Loucy (cell line): ENCODE results near the gene ERCC4.

Source experiments
- H2AFZ ChIP-seq: fragments of 200-600 bp; sonication (generic); 2 replicates; pipeline ENCODE4 v1.6.0; 2016; ENCODE audit warnings: antibody characterized with exemption, mild to moderate bottlenecking, low read length, moderate library complexity
- H3F3A ChIP-seq: fragments of 200-600 bp; 2 replicates; pipeline ENCODE4 v1.6.0; 2016; ENCODE audit warnings: antibody characterized with exemption, low read depth, mild to moderate bottlenecking
- H3K27me3 ChIP-seq: fragments of 200-600 bp; sonication (generic); 2 replicates; pipeline ENCODE4 v1.6.1; 2014; ENCODE audit warnings: low read length, mild to moderate bottlenecking; ENCODE audit not compliant: insufficient read depth, poor library complexity, severe bottlenecking
- H3K36me3 ChIP-seq: fragments of 200-600 bp; sonication (generic); 2 replicates; pipeline ENCODE4 v1.6.1; 2016; ENCODE audit warnings: low read length; ENCODE audit not compliant: insufficient read depth
- H3K4me1 ChIP-seq: fragments of 200-600 bp; sonication (generic); 2 replicates; pipeline ENCODE4 v1.5.1; 2014; ENCODE audit warnings: low read length, mild to moderate bottlenecking; ENCODE audit not compliant: insufficient read depth, poor library complexity, severe bottlenecking
- H3K4me2 ChIP-seq: fragments of 200-600 bp; sonication (generic); 2 replicates; pipeline ENCODE4 v1.6.0; 2014; ENCODE audit warnings: antibody characterized with exemption, low read length, low read depth, mild to moderate bottlenecking; ENCODE audit not compliant: poor library complexity, severe bottlenecking
- H3K4me3 ChIP-seq: fragments of 200-600 bp; sonication (generic); 2 replicates; pipeline ENCODE4 v1.5.1; 2014; ENCODE audit warnings: low read length, mild to moderate bottlenecking, mixed read lengths; ENCODE audit not compliant: poor library complexity, severe bottlenecking
- H3K79me2 ChIP-seq: fragments of 200-600 bp; sonication (generic); 2 replicates; pipeline ENCODE4 v1.6.1; 2014; ENCODE audit warnings: low read length; ENCODE audit not compliant: insufficient read depth
- H3K9ac ChIP-seq: fragments of 200-600 bp; sonication (generic); 2 replicates; pipeline ENCODE4 v1.6.0; 2014; ENCODE audit warnings: mild to moderate bottlenecking, low read depth, low read length, moderate library complexity; ENCODE audit not compliant: poor library complexity, severe bottlenecking
- H3K9me2 ChIP-seq: fragments of 200-600 bp; sonication (generic); replicated peaks from 2 replicates; pipeline ENCODE4 v1.6.1; 2016; ENCODE audit warnings: low read depth, low read length, mixed read lengths
- H3K9me3 ChIP-seq: fragments of 200-600 bp; sonication (generic); 2 replicates; pipeline ENCODE4 v1.6.1; 2014; ENCODE audit warnings: mild to moderate bottlenecking, antibody characterized with exemption, low read length, low read depth; ENCODE audit not compliant: insufficient read depth
- H4K20me1 ChIP-seq: fragments of 200-600 bp; sonication (generic); 2 replicates; pipeline ENCODE4 v1.6.0; 2014; ENCODE audit warnings: antibody characterized with exemption, low read length, mild to moderate bottlenecking; ENCODE audit not compliant: insufficient read depth, poor library complexity, severe bottlenecking
- EZH2phosphoT487 ChIP-seq: fragments of 200-600 bp; IDR thresholded peaks from 2 replicates; pipeline ENCODE4 v1.6.1; 2018; ENCODE audit warnings: antibody characterized with exemption, mild to moderate bottlenecking, moderate library complexity, borderline replicate concordance
- TF ChIP-seq, protein P1 (sequence below): fragments of 200-600 bp; sonication (generic); conservative IDR thresholded peaks from 2 replicates; pipeline ENCODE4 v1.5.1; 2014; ENCODE audit warnings: mild to moderate bottlenecking, antibody characterized with exemption, low read length

ERCC4 gene

DNA sequence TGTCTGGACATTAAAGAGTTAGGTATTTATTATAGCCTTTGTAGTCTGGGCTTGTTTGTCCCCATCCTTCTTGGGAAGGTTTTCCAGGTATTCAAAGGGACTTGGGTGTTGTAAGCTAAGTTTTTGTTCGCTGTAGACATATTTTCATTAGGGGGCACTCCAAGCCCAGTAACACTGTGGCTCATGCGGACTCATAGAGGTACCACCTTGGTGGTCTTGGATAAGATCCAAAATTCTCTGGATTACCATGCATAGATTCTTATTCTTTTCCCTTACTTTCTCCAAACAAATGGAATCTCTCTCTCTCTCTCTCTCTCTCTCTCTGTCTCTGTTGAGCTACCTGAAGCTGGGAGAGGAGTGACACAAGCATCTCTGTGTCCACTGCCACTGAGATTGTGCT is 48.9 kb downstream of the ERCC4 start:
- Histone ChIP-seq H3K4me2 (no peak overlapping the region), H2AFZ (no peak overlapping the region), H3K9me3 (no peaks in the 10 kb centered on the region), H3F3A (no peaks in the 10 kb centered on the region), H3K4me1 (no peaks in the 10 kb centered on the region), H3K27me3 (no peaks in the 10 kb centered on the region), H3K9ac (no peak overlapping the region), H3K4me3 (no peak overlapping the region), H3K9me2 (no peaks in the 10 kb centered on the region), H4K20me1 (no peaks in the 10 kb centered on the region), H3K36me3 (no peaks in the 10 kb centered on the region), H3K79me2 (no peaks in the 10 kb centered on the region)
- no peak for TF ChIP-seq EZH2phosphoT487
- TF ChIP-seq, protein P1, sequence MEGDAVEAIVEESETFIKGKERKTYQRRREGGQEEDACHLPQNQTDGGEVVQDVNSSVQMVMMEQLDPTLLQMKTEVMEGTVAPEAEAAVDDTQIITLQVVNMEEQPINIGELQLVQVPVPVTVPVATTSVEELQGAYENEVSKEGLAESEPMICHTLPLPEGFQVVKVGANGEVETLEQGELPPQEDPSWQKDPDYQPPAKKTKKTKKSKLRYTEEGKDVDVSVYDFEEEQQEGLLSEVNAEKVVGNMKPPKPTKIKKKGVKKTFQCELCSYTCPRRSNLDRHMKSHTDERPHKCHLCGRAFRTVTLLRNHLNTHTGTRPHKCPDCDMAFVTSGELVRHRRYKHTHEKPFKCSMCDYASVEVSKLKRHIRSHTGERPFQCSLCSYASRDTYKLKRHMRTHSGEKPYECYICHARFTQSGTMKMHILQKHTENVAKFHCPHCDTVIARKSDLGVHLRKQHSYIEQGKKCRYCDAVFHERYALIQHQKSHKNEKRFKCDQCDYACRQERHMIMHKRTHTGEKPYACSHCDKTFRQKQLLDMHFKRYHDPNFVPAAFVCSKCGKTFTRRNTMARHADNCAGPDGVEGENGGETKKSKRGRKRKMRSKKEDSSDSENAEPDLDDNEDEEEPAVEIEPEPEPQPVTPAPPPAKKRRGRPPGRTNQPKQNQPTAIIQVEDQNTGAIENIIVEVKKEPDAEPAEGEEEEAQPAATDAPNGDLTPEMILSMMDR, result no peak

GRCh38 chr16:13969711-13970110 is 49.8 kb downstream of the ERCC4 start:
- H3K79me2 ChIP-seq, result no peaks in the 10 kb centered on the region
- no peak overlapping the region for H3K9ac ChIP-seq

DNA sequence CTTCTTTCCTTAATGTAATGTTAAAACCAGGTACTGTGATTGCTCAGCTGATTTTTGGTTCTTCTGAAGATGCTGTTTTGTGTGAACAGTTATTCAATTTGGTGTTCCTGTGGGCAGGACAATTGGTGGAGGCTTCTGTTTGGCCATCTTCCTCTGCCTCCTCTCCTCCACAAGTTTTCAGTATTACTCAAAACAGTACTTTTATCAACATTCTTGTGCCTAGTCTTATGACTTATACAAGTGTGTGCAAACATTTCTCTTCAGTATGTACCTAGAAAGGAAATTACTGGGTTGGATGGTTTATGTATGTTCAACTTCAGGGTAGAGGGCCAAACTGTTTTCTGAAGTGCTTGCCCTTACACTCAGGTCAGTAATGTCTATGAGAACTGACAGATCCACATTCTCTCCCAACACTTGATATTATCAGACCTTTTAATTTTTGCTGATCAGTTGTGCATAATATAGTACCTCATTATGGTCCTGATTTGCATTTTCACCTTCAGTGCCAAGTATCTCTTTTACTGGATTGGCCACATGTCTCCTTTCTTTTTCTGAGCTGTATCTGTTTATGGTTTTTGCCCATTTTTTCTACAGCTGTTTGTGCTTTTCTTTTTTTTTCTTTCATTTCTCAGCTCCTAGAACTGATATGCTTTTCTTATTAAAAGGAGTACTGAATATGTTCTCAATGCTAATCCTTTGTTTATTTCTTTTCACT is 50.9 kb downstream of the ERCC4 start:
- Histone ChIP-seq H3K4me3 (no peak overlapping the region), H3K27me3 (no peaks in the 10 kb centered on the region), H4K20me1 (no peaks in the 10 kb centered on the region), H3K79me2 (no peaks in the 10 kb centered on the region), H2AFZ (no peak overlapping the region), H3K9me3 (no peaks in the 10 kb centered on the region), H3K4me2 (no peak overlapping the region), H3F3A (no peaks in the 10 kb centered on the region), H3K36me3 (no peaks in the 10 kb centered on the region), H3K9me2 (no peaks in the 10 kb centered on the region), H3K9ac (no peak overlapping the region), H3K4me1 (no peaks in the 10 kb centered on the region)
- no peak for TF ChIP-seq EZH2phosphoT487
- TF ChIP-seq, protein P1, result no peak

More at GRCh38 chr16:13969711-13970110, 49.8 kb downstream of the ERCC4 start:
- Histone ChIP-seq H3K9me3 (no peaks in the 10 kb centered on the region), H3K4me1 (no peaks in the 10 kb centered on the region), H3K4me3 (no peak overlapping the region), H3K36me3 (no peaks in the 10 kb centered on the region), H3F3A (no peaks in the 10 kb centered on the region), H4K20me1 (no peaks in the 10 kb centered on the region), H2AFZ (no peak overlapping the region), H3K9me2 (no peaks in the 10 kb centered on the region), H3K27me3 (no peaks in the 10 kb centered on the region), H3K4me2 (no peak overlapping the region)
- no peak for TF ChIP-seq EZH2phosphoT487
- TF ChIP-seq, protein P1, result no peak
